Hematopoietic multipotent progenitor cell treated with erythropoietin and hydrocortisone succinate and interleukin-3 and kit ligand, for 15 days (in vitro differentiated cells): ENCODE data around the gene ABCA5.
A peak's percentile ranks its signal among the peaks of the same experiment; 100 is the strongest.

Experiments used
- DNase-seq: peaks from one replicate; pipeline ENCODE4 v3.0.0-alpha.2; 2015; ENCODE audit warnings: low spot score

ABCA5 gene

DNA sequence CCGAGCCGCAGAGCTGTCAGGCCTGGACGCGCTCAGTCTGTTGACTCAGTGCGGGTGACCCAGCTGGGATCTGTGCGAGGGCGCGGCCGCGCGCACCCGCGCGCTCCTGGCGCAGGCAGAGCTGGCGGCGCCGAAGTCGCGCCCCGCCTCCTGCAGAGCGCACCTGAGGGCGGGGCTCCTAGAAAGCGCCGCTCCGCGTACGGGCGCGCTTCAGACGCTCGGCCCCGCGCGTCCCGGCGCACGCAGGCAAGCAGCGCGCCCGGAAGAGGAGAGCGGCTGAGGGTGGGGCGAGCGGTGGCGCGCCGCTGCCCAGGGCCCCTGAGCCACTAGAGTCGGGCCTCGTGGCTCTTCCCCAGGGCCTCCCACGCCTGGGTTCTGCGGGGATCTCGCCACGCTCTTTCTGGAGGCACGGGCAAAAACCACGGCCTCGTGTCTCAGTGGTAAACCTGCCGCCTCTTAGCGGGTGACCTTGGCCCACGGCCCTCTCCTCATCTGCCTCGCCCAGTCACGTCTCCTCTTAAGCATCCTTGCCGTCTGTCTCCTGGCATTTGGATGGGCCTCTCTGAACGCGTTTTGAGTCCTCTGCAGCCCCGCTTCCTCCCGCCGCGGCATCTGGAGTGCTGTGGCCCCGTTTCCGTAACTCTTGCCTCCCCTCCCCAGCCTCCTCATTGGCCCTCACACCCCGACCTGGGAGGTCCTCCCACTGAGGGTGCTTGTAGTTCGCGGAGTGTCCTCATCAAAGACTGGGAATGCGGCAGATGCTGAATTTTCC is at the start of gene ABCA5:
Gene ABCA5 (minus strand): TSS at position 74 of the 772 bp plus-strand sequence. CDS start 12,718 bp downstream, outside the sequence.
- peak; percentile 83 for DNase-seq

DNA sequence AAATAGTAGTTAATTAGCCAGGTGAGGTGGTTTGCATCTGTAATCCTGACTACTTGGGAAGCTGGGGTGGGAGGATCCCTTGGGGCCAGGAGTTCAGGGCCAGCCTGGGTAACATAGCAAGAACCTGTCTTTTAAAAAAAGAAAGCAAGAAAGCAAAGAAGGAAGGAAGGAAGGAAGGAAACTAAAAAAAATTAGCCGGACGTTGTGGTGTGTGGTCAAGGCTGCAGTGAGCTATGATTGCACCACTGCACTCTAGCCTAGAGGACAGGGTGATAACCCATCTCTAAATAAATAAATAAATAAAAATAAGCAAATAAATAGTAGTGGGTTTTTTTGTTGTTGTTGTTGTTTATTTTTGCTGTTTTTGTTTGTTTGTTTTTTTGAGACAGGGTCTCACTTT is 48.3 kb upstream of the ABCA5 start:
- no peak for DNase-seq

DNA sequence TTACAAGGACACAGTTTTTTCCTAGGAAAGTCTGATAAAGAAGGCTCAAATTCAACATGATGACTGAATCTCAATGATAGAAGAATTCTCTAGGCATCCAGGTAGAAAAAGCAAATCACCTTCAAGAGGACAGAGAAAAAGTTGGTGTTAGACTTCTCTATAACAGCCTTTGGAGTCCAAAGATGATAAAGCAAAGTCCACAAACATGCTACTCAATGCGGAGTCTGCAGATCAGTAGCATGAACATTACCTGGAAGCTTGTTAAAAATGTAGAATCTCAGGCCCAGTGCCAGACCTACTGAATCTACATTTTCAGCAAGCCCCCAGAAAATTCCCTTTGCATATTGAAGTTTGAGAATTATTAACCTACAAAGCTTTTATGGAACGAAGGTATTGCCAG is 46.1 kb upstream of the ABCA5 start:
- DNase-seq = no peak

DNA sequence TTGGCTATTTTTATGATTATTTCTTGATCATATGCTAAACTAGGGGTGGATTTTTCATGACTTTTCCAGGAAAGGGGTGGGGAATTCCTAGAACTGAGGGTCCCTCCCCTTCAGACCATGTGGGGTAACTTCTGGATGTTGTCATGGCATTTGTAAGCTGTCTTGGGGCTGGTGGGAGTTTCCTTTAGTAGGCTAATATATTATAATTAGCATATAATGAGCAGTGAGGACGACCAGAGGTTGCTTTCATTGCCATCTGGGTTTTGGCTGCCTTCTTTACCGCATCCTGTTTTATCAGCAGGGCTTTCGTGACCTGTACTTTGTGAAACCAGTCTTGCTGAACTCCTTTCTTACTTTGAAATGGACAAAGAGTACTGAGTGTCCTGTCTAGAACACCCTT is 40.4 kb upstream of the ABCA5 start:
- DNase-seq = no peak

DNA sequence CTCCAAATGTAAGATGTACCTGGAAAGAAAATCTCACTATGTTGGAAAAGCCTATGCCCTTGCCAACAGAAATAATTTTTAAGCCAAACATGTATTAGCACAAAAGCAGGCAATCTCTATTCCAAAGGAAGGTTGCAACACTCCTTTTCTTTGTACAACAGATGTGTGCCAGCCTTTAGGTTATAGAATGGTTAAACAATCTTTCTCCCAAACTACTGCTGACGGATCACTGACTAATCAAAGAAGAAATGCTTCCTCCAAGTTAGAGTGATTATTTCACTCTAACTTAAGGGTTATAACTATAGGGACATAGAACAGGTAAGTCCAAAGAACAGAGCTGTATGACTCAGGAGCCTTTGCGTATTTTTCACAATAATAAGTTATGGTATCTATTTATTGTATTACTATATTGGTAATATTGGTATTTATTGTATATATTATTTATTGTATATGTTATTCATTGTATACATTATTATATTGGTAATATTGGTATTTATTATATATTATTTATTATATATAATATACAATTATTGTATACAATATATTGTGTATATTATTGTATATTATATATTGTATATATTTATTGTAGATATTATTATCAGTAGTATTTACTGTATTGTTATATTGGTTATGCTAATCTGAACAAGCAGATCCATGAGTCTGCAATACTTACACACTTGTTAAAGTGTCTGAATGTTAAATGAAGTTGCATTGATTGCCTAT is 36.7 kb upstream of the ABCA5 start:
- DNase-seq = no peak

- no peak for DNase-seq
These were observed 34.2 kb upstream of the ABCA5 start for GRCh38 chr17:69361156-69361555.

DNA sequence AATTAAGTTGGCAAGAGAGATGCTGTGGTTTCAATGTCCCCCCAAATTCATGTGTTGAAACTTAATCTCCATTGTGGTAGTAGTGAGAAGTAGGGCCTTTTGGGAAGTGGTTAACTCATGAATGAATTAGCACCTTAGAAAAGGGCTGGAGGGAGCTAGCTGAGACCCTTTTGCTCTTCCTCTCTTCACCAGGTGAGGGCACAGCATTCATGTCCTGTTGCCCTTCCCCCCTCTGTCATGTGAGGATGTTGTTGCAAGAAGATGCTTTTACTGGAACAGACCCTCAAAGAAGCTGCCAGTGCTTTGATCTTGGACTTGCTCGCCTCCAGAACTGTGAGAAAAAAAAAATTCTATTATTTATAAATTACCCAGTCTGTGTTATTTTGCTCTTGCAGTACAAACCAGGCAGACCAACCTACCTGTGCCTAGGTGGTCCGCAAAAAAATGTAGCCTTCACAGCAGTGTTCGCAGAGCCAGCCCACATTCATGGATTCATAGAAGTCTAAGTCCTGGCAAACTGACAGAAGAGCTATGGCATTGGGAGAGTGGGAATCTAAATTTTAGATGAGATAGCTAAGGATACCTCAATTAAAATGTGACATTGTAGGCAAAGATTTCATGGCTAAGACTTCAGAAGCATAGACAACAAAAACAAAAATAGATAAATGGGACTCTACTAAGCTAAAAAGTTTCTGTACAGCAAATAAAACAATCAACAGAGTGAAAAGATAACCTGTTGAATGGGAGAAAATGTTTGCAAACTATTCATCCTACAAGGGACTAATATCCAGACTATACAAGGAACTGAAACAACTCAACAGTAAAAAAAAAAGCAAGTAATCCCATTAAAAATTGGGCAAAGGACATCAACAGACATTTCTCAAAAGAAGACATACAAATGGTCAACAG is 32.0 kb upstream of the ABCA5 start:
- no peak for DNase-seq

GRCh38 chr17:69357701-69358100 is 30.8 kb upstream of the ABCA5 start:
- no peak for DNase-seq

DNA sequence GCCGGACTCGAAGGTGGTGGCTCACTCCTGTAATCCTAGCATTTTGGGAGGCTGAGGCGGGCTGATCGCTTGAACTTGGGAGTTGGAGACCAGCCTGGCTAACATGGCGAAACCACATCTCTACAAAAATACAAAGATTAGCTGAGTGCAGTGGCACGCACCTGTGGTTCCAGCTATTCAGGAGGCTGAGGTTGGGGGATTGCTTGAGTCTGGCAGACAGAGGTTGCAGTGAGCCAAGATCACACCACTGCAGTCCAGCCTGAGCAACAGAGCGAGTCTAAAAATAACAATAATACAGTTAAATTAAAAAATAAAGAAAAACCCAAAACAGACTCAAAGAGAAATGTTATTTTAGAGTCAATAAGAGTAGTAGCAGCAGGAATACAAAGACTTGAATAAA is 29.7 kb upstream of the ABCA5 start:
- no peak for DNase-seq

DNA sequence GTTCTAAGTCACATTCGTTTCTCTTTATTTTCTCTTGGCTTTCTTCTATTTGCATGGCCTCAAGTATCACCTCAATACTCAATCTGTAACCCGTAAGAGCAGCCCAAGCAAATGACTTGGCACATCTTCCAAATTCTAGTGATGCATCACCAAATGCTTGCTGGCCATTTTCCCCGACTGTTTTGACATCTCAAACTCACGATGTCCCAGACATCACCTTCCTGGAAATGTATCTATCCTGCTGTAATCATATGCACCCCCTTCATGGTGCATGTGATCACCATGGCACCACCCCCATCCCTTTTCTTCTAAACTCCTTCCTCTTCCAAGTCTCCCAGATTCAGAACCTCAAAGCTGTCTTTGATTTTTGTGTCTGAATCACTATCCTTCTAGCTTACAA is 24.0 kb upstream of the ABCA5 start:
- DNase-seq = no peak

- DNase-seq = no peak
These were observed 21.5 kb upstream of the ABCA5 start for GRCh38 chr17:69348429-69348828.

DNA sequence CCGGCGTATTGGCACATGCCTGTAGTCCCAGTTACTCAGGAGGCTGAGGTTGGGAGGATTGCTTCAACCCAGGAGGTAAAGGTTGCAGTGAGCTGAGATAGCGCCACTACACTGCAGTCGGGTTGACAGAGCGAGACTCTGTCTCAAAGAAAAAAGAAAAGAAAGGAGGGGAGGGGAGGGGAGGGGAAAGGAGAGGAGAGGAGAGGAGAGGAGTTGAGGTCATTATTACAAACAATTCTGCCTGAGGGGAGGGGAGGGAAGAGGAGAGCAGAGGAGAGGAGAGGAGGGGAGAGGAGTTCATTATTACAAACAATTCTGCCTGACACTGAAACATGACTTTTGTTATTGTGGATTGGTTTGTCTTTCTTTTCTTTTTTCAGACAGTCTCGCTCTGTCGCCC is 19.8 kb upstream of the ABCA5 start:
- DNase-seq = no peak

DNA sequence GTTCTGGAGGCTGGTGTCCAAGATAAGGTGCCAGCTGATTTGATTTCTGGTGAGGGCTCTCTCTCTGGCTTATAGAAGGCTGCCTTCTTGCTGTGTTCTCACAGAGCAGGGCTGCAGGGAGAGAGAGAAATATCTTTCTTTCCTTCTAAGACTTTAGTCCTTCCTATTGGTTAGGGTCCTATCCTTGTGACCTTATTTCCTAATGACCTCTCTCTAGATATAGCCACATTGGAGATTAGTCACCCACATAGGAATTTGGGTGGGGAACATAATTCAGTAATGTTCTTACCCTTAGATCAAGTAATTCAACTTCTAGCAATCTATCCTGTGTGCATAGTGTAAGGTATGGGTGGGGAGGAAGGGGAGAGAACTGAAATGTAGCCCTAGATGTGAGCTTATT is 18.0 kb upstream of the ABCA5 start:
- no peak for DNase-seq

DNA sequence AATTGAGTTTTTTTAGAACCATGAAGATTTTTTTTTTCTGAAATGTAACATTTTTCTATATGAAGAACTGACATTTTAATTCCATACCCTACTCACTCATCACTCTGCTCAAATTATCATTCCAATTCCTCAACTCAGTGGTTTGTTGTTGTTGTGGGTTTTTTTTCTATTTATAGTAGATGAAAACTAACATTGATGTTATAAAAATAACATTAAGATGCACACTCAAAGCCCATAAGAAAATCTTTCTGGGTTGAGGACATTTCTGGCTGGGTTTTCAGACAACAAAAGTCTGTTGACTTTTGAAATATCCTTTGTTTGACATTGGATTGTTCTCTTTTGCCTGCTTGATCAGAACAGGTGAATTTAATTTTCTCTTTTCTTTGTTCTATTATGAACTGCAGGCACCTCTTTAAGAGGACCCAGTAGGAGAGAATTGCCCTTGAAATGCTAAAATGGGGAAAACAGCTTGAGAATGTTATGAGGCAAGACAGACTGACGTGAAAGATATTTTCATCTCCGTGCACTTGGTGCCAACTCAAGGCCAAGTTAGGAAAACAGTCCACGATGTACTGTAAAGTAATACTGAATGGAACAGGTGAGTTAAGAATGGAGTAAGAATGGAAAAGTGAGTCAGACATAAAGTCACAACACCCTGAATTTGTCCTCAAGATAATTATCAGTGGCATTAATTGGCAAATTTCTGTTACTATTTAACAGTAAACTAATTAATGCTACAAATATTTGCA is 16.1 kb upstream of the ABCA5 start:
- DNase-seq = no peak

DNA sequence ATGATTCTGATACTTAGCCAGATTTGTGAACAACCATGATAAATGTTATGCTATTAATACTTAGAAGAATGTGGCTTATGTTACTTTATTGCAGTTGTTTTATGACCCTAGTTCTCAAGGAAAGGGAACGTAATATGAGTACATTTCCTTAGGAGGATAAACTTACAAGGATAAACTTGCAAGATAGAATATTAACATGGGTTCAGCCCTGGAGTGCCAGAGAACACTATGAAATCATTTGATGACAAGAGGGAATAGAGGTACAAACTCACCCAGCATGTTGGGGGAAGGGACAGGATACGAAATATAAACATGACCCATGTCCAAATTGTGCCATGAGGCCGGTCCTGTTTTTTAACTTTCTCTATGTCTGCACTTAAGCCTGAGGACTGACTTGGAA is 13.0 kb upstream of the ABCA5 start:
- DNase-seq = no peak

DNA sequence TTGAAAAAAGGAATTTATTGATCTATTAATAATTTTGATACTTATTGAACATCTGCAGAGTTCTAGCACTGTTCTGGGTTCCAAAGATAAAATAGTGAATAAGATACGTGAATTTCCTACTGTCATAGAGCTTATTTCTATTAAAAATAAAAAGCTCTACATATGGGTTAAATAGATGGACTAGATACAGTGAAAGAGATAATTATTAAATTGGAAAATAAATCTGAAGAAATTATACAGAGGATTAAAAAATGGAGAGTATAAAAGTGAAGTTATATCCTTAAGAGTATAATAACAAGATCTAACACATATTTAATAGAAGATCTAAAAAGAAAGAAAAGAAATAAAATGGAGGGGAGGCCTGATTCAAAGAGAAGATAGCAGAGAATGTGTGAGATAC is 10.1 kb upstream of the ABCA5 start:
- DNase-seq = no peak

- no peak for DNase-seq
These were observed 9.6 kb upstream of the ABCA5 start for GRCh38 chr17:69336580-69336979.

- no peak for DNase-seq
These were observed 8.1 kb upstream of the ABCA5 start for GRCh38 chr17:69335058-69335457.

DNA sequence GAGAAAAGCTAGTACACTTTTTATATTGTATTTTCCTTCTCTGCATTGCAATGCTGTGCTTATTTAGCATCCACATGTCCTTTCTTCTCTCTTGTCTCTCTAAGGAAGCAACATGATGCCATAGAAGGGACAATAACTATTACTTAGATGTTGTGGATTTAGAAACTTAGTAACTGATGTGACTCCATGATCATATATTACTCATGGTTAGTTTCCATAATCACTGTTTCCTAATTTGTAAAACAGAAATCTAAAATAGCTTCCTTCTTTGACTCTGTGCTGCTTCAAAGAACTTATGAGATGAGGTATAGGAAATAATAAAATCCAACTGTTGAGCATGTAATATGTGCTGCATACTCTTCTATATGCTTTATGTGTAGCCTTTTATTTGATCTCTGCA is 6.6 kb upstream of the ABCA5 start:
- no peak for DNase-seq

DNA sequence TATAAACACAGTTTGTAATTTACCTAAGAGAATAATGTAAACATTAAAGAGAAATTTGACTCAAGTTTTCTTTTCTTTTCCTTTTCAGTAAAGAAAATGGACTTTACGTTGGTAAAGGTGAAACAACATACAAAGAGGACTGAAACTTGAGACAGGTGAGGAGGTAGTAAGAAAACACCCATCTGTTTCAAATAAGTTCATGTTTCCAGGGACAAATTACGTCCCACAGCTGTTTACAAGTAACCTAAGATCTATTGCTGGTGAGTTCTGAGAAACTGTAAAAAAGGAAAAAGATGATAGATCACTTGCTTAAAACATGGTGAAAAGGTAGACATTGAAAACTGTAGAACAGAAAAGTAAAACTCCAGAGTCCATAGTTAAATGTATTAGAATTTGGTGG is 4.8 kb upstream of the ABCA5 start:
- no peak for DNase-seq

- DNase-seq = no peak
These were observed 415 bp downstream of the ABCA5 start for GRCh38 chr17:69326377-69327059.
